Peyer's patch (tissue), 4 donors: ENCODE measurements around the gene DEFB114.

Experiments used
- CTCF ChIP-seq, 6 experiments: fragments of 450-650 bp in 4 of 6; fragments of 200-600 bp in 2 of 6; sonication (generic) in 1 of 6; IDR thresholded peaks; one replicate each; pipeline ENCODE4 v1.5.1; 2017 to 2019; ENCODE audit warnings: antibody characterized with exemption in 6 of 6, mild to moderate bottlenecking in 3 of 6, moderate library complexity in 1 of 6
- POLR2A ChIP-seq, 2 donors: fragments of 450-650 bp; IDR thresholded peaks; one replicate each; pipeline ENCODE4 v1.5.1; 2017; ENCODE audit warnings: antibody characterized with exemption in 2 of 2, mild to moderate bottlenecking in 2 of 2, moderate library complexity in 2 of 2

- no peak for TF ChIP-seq CTCF (IDR thresholded peaks at IDR 0.05)
- TF ChIP-seq POLR2A (IDR thresholded peaks at IDR 0.05), result no peak
These were observed 48.9 kb downstream of the DEFB114 start for GRCh38 chr6:49915035-49915434.
